Liver (tissue), 9 donors: ENCODE measurements around the gene NSUN3. TPM values are rescaled to one million over a fixed set of nuclear protein-coding genes. Genes with fewer than 3 reads are reported as not detected.

Source experiments
- DNase-seq: peaks from one replicate; pipeline ENCODE4 v3.0.0-alpha.2; 2017; ENCODE audit warnings: low spot score
- H3K27ac ChIP-seq, 2 donors: one replicate each; pipeline ENCODE4 v1.7.0; 2013; ENCODE audit warnings: inconsistent platforms in 2 of 2, low read length in 2 of 2, control low read depth in 1 of 2, low read depth in 1 of 2, mild to moderate bottlenecking in 1 of 2
- H3K27me3 ChIP-seq, 4 donors: one replicate each; pipeline versions ENCODE4 v1.6.1 to v1.7.0; 2013; ENCODE audit warnings: low read length in 3 of 4, inconsistent platforms in 1 of 4, mild to moderate bottlenecking in 1 of 4, moderate library complexity in 1 of 4; ENCODE audit not compliant: control insufficient read depth in 4 of 4, insufficient read depth in 4 of 4
- H3K36me3 ChIP-seq, 4 donors: one replicate each; pipeline versions ENCODE4 v1.6.1 to v1.7.0; 2013; ENCODE audit warnings: low read length in 3 of 4, mild to moderate bottlenecking in 3 of 4, low read depth in 1 of 4, moderate library complexity in 1 of 4; ENCODE audit not compliant: control insufficient read depth in 4 of 4, insufficient read depth in 3 of 4
- H3K4me1 ChIP-seq, 4 donors: one replicate each; pipeline versions ENCODE4 v1.6.1 to v1.7.0; 2013; ENCODE audit warnings: low read length in 3 of 4, mild to moderate bottlenecking in 3 of 4, moderate library complexity in 1 of 4; ENCODE audit not compliant: control insufficient read depth in 4 of 4, insufficient read depth in 4 of 4
- H3K4me3 ChIP-seq, 3 donors: one replicate each; pipeline versions ENCODE4 v1.6.1 to v1.7.0; 2013; ENCODE audit warnings: low read length in 3 of 3, control low read depth in 1 of 3, low read depth in 1 of 3, mild to moderate bottlenecking in 1 of 3
- H3K9ac ChIP-seq, 2 donors: one replicate each; pipeline ENCODE4 v1.7.0; 2013; ENCODE audit warnings: low read length in 2 of 2, mild to moderate bottlenecking in 2 of 2, moderate library complexity in 2 of 2, control low read depth in 1 of 2, low read depth in 1 of 2
- H3K9me3 ChIP-seq, 4 donors: one replicate each; pipeline versions ENCODE4 v1.6.1 to v1.7.0; 2013; ENCODE audit warnings: low read length in 3 of 4; ENCODE audit not compliant: control insufficient read depth in 4 of 4
- ATF3 ChIP-seq: IDR thresholded peaks from 2 replicates; pipeline ENCODE4 v1.6.1; 2016; ENCODE audit warnings: antibody characterized with exemption
- CTCF ChIP-seq: fragments of 150-350 bp; IDR thresholded peaks from 2 replicates; pipeline ENCODE4 v1.5.1; 2017; ENCODE audit warnings: improper control_type of control experiment, low read depth, low read length; ENCODE audit not compliant: missing input control
- EGR1 ChIP-seq, 2 donors: IDR thresholded peaks; 2 replicates each; pipeline ENCODE4 v1.6.1; 2016 to 2018; ENCODE audit warnings: antibody characterized with exemption in 2 of 2, low read depth in 2 of 2
- FOXA1 ChIP-seq: IDR thresholded peaks from 2 replicates; pipeline ENCODE4 v1.6.1; 2016; ENCODE audit warnings: antibody characterized with exemption
- FOXA2 ChIP-seq: IDR thresholded peaks from 2 replicates; pipeline ENCODE4 v1.6.1; 2016; ENCODE audit warnings: antibody characterized with exemption
- GABPA ChIP-seq, 2 donors: IDR thresholded peaks in 1 of 2; conservative IDR thresholded peaks in 1 of 2; 2 replicates each; pipeline ENCODE4 v1.6.1; 2016; ENCODE audit warnings: antibody characterized with exemption in 2 of 2, mild to moderate bottlenecking in 1 of 2, moderate library complexity in 1 of 2
- HNF4A ChIP-seq, 2 donors: conservative IDR thresholded peaks; 2 replicates each; pipeline ENCODE4 v1.6.1; 2016; ENCODE audit warnings: antibody characterized with exemption in 2 of 2, mild to moderate bottlenecking in 2 of 2
- HNF4G ChIP-seq: IDR thresholded peaks from 2 replicates; pipeline ENCODE4 v1.6.1; 2016; ENCODE audit warnings: antibody characterized with exemption
- JUND ChIP-seq, 2 donors: IDR thresholded peaks; 2 replicates each; pipeline ENCODE4 v1.6.1; 2016; ENCODE audit warnings: antibody characterized with exemption in 2 of 2
- MAX ChIP-seq: IDR thresholded peaks from 2 replicates; pipeline ENCODE4 v1.6.1; 2016; ENCODE audit warnings: antibody characterized with exemption
- NR2F2 ChIP-seq: IDR thresholded peaks from 2 replicates; pipeline ENCODE4 v1.6.1; 2016; ENCODE audit warnings: antibody characterized with exemption
- RAD21 ChIP-seq, 2 donors: IDR thresholded peaks; 2 replicates each; pipeline ENCODE4 v1.6.1; 2016; ENCODE audit warnings: antibody characterized with exemption in 2 of 2, mild to moderate bottlenecking in 2 of 2
- REST ChIP-seq: IDR thresholded peaks from 2 replicates; pipeline ENCODE4 v1.6.1; 2016; ENCODE audit warnings: antibody characterized with exemption, mild to moderate bottlenecking
- RXRA ChIP-seq, 2 donors: IDR thresholded peaks; 2 replicates each; pipeline ENCODE4 v1.6.1; 2017 to 2018; ENCODE audit warnings: antibody characterized with exemption in 2 of 2, mild to moderate bottlenecking in 1 of 2
- SP1 ChIP-seq: IDR thresholded peaks from 2 replicates; pipeline ENCODE4 v1.6.1; 2018; ENCODE audit warnings: antibody characterized with exemption, mild to moderate bottlenecking
- TAF1 ChIP-seq: conservative IDR thresholded peaks from 2 replicates; pipeline ENCODE4 v1.6.1; 2016; ENCODE audit warnings: antibody characterized with exemption, mild to moderate bottlenecking
- YY1 ChIP-seq: IDR thresholded peaks from 2 replicates; pipeline ENCODE4 v1.6.1; 2016; ENCODE audit warnings: antibody characterized with exemption, mild to moderate bottlenecking
- ZBTB33 ChIP-seq: IDR thresholded peaks from 2 replicates; pipeline ENCODE4 v1.6.1; 2016; ENCODE audit warnings: antibody characterized with exemption
- WGBS: extraction: QIAGEN DNeasy Blood & Tissue Kit; methylation state at CpG from one replicate; pipeline ENCODE4 v1.1.7; 2013; 5-methylcytosine and 5-hydroxymethylcytosine counted together
- polyA plus RNA-seq, 2 donors: library from polyadenylated mRNA; stranded (reverse) in 1 of 2; unstranded in 1 of 2; fragments of 200-250 nt in 1 of 2; fragments of >200 nt in 1 of 2; fragmentation: Nextera tagmentation in 1 of 2; extraction: Ambion mirVana in 1 of 2; gene quantifications; one replicate each; pipeline versions ENCODE4 v1.2.1 to v1.2.3, GENCODE V29; 2013 to 2015
- total RNA-seq, 2 donors: library from RNA; depleted of rRNA; stranded (reverse); fragments of >200 nt; gene quantifications; one replicate each; pipeline ENCODE4 v1.2.3, GENCODE V29; 2014
- donor health status: healthy.
- donor health status: healthy.
- donor health status: healthy.
- donor health status: healthy.
- donor health status: healthy.

Gene NSUN3
- total and polyA plus RNA-seq, 4 donors = 3.8 to 14.6 (median 8.1) TPM

- TF ChIP-seq MAX (no peak), REST (no peak), GABPA (IDR thresholded peaks at IDR 0.05 in 1 of 2, conservative IDR thresholded peaks at IDR 0.05 in 1 of 2) (no peak)
Measured at GRCh38 chr3:94121161-94121560, 58.3 kb downstream of the NSUN3 start (continued).

- no peak overlapping the region for H3K9ac ChIP-seq
- 83% methylated on average over 2 of the region's 2 CpGs for WGBS
- DNase-seq = no peak
- no peaks in the 10 kb centered on the region for H3K27me3 ChIP-seq
- TF ChIP-seq FOXA1 (no peak), JUND (IDR thresholded peaks at IDR 0.05) (no peak), YY1 (no peak), HNF4A (conservative IDR thresholded peaks at IDR 0.05) (no peak), ZBTB33 (no peak), MAX (no peak), TAF1 (no peak), FOXA2 (no peak), RXRA (IDR thresholded peaks at IDR 0.05) (no peak), EGR1 (IDR thresholded peaks at IDR 0.05; ENCODE audit: low read depth in 2 of 2) (no peak), NR2F2 (no peak), RAD21 (IDR thresholded peaks at IDR 0.05) (no peak), REST (no peak), CTCF (no peak), SP1 (no peak), HNF4G (no peak), ATF3 (no peak), GABPA (IDR thresholded peaks at IDR 0.05 in 1 of 2, conservative IDR thresholded peaks at IDR 0.05 in 1 of 2) (no peak)
- peaks cover 0 to 16% (median 1%) of the 10 kb centered on the region in 4 donors for H3K36me3 ChIP-seq
- peaks cover 0 to 6% (median 0%) of the 10 kb centered on the region in 4 donors for H3K4me1 ChIP-seq
- no peak overlapping the region for H3K4me3 ChIP-seq
- no peak overlapping the region for H3K27ac ChIP-seq
- no peaks in the 10 kb centered on the region for H3K9me3 ChIP-seq
Measured at GRCh38 chr3:94127115-94127514, 64.3 kb downstream of the NSUN3 start.
